Progenitor cell of endocrine pancreas (in vitro differentiated cells): Measurements from ENCODE around the gene KREMEN1. TPM values are rescaled to one million over a fixed set of nuclear protein-coding genes. Genes with fewer than 3 reads are reported as not detected.
"Not testable (repeated sequence)": the region's sequence is repeated elsewhere in the genome, so short reads cannot be mapped to it uniquely, and the experiment has no call there.

ENCODE experiments used
- DNase-seq: peaks from one replicate; pipeline ENCODE4 v3.0.0; 2021; ENCODE audit warnings: low spot score; ENCODE audit not compliant: unreplicated experiment
- H3K27ac Mint-ChIP-seq: 2 replicates; pipeline ENCODE4 v1.8.0; 2021; ENCODE audit warnings: mild to moderate bottlenecking, moderate library complexity, mixed read lengths
- H3K27me3 Mint-ChIP-seq: 2 replicates; pipeline ENCODE4 v1.8.0; 2021; ENCODE audit warnings: mixed read lengths
- H3K36me3 Mint-ChIP-seq: 2 replicates; pipeline ENCODE4 v1.8.0; 2022; ENCODE audit warnings: mixed read lengths; ENCODE audit not compliant: insufficient read depth
- H3K4me1 Mint-ChIP-seq: 2 replicates; pipeline ENCODE4 v1.8.0; 2021; ENCODE audit warnings: low read depth, mixed read lengths
- H3K4me3 Mint-ChIP-seq: 2 replicates; pipeline ENCODE4 v1.8.0; 2021; ENCODE audit warnings: low read depth, mild to moderate bottlenecking, moderate library complexity, mixed read lengths
- H3K9me3 Mint-ChIP-seq: 2 replicates; pipeline ENCODE4 v1.8.0; 2021; ENCODE audit warnings: low read depth, mixed read lengths
- total RNA-seq: library from RNA; stranded (reverse); gene quantifications from 2 replicates; pipeline ENCODE4 v1.2.1, GENCODE V29; 2021
- TF ChIP-seq, protein P1 (sequence below): fragments of 200-600 bp; sonication (generic); IDR thresholded peaks from one replicate; pipeline ENCODE4 v1.5.0; 2021; ENCODE audit warnings: antibody characterized with exemption, mild to moderate bottlenecking; ENCODE audit not compliant: unreplicated experiment

KREMEN1 gene
- total RNA-seq, 1 donor from 2014 or later: 10.5 TPM

DNA sequence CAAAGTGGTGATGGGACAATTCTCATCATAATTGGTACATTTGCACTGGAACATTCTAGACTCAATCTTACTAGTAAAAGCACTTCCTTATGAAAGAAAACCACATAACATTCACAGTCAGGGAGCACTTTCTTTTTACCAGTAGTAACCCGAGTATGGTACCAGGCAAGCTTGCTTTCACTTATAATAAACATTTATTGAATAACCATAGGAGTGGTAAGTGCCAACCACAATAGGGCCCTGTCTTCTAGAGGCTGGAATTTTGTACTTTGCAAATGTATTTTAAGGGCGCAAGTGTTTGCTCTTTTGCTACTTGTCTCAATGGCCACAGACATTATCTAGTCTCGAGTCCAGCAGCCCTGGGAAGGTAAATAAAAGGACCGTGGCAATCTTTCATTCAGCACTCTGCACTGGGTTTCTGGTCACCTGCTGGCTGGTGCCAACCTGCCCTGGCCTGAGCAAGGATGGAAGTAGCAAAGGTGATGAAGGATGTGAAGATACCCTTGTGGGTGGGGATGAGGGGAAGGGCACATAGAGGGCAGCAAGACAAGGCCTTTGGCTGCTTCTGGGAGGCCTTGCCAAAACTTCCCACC is 35.4 kb upstream of the KREMEN1 start:
- H3K4me1 Mint-ChIP-seq: peaks cover 4% of the 10 kb centered on the region
- H3K4me3 Mint-ChIP-seq: no peak overlapping the region
- peaks cover 4% of the 10 kb centered on the region for H3K27me3 Mint-ChIP-seq
- no peak overlapping the region for H3K27ac Mint-ChIP-seq
- no peak for DNase-seq
- no peaks in the 10 kb centered on the region for H3K36me3 Mint-ChIP-seq
- no peaks in the 10 kb centered on the region for H3K9me3 Mint-ChIP-seq
- TF ChIP-seq, protein P1, sequence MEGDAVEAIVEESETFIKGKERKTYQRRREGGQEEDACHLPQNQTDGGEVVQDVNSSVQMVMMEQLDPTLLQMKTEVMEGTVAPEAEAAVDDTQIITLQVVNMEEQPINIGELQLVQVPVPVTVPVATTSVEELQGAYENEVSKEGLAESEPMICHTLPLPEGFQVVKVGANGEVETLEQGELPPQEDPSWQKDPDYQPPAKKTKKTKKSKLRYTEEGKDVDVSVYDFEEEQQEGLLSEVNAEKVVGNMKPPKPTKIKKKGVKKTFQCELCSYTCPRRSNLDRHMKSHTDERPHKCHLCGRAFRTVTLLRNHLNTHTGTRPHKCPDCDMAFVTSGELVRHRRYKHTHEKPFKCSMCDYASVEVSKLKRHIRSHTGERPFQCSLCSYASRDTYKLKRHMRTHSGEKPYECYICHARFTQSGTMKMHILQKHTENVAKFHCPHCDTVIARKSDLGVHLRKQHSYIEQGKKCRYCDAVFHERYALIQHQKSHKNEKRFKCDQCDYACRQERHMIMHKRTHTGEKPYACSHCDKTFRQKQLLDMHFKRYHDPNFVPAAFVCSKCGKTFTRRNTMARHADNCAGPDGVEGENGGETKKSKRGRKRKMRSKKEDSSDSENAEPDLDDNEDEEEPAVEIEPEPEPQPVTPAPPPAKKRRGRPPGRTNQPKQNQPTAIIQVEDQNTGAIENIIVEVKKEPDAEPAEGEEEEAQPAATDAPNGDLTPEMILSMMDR: no peak

DNA sequence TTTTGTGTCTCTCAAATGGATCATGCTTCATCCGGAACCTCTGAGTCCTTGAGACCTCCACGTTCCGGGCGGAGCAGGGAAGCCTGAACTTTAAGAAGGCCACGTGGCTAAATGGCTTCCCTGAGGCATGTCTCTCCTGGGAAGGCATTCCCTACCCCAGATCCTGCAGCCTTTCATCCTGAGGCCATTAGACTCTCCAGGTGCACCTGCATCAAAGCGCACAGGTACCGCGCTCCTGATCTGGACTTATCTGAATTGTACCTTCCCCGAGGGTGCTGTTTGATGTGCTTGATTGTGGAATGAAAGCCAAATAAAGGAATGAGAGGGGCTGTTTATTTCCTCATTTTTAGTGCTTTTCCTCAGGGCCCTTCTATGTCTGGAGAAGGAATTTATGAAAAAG is 33.7 kb upstream of the KREMEN1 start:
- TF ChIP-seq, protein P1: no peak
- Mint-ChIP-seq H3K27ac (no peak overlapping the region), H3K36me3 (peaks cover 3% of the 10 kb centered on the region), H3K27me3 (no peaks in the 10 kb centered on the region), H3K4me3 (no peak overlapping the region), H3K9me3 (no peaks in the 10 kb centered on the region), H3K4me1 (peaks cover 4% of the 10 kb centered on the region)
- no peak for DNase-seq

- not testable (repeated sequence) for H3K4me3 Mint-ChIP-seq, H3K36me3 Mint-ChIP-seq, DNase-seq, H3K9me3 Mint-ChIP-seq, H3K4me1 Mint-ChIP-seq, H3K27me3 Mint-ChIP-seq, H3K27ac Mint-ChIP-seq
Observed at GRCh38 chr22:29039684-29040083, 33.2 kb upstream of the KREMEN1 start.

- peak; percentile 33 for DNase-seq
- Mint-ChIP-seq H3K36me3 (peaks cover 4% of the 10 kb centered on the region), H3K27me3 (no peaks in the 10 kb centered on the region), H3K27ac (no peak overlapping the region), H3K4me3 (no peak overlapping the region), H3K9me3 (no peaks in the 10 kb centered on the region), H3K4me1 (peaks cover 4% of the 10 kb centered on the region)
- TF ChIP-seq, protein P1: peak; percentile 96
Observed at GRCh38 chr22:29040385-29041275, 32.2 kb upstream of the KREMEN1 start.

DNA sequence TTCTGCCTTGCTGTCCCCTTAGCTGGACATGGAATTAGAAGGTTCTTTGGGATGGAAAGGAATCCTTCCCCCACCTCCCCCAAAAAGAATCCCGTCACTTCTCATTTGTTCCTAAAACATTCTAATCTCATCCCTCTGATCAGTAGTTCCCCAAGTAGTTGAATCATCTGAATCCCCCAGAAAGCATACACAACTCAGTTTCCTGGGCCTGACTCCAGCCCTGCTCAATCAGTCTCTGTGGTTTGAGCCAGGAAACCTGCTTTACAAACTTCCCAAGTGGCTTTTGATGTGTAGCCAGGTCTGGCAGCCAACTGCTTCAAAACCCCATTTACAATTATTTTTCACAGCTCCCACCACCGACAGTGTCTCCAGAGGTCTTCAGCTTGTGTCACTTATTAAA is 31.4 kb upstream of the KREMEN1 start:
- Mint-ChIP-seq H3K27me3 (no peaks in the 10 kb centered on the region), H3K27ac (no peak overlapping the region), H3K4me3 (no peak overlapping the region), H3K4me1 (peaks cover 4% of the 10 kb centered on the region), H3K36me3 (peaks cover 7% of the 10 kb centered on the region), H3K9me3 (no peaks in the 10 kb centered on the region)
- TF ChIP-seq, protein P1: no peak
- no peak for DNase-seq
